Thyroid gland (tissue), 4 donors: ENCODE results near the gene CRELD1. TPM values are rescaled to one million over a fixed set of nuclear protein-coding genes. Genes with fewer than 3 reads are reported as not detected.

ENCODE experiments used
- DNase-seq, 2 donors: peaks; one replicate each; pipeline ENCODE4 v3.0.0-alpha.2; 2019
- H3K27ac ChIP-seq, 3 donors: fragments of 200-600 bp; sonication (generic); 1 replicate in 2 of 3; 2 replicates in 1 of 3; pipeline ENCODE4 v1.5.1; 2016 to 2019; ENCODE audit warnings: mild to moderate bottlenecking in 1 of 3, moderate library complexity in 1 of 3
- H3K27me3 ChIP-seq: fragments of 200-600 bp; sonication (generic); one replicate; pipeline ENCODE4 v1.5.1; 2019
- H3K36me3 ChIP-seq, 2 donors: fragments of 200-600 bp; sonication (generic); one replicate each; pipeline ENCODE4 v1.5.1; 2016 to 2019
- H3K4me1 ChIP-seq, 2 donors: fragments of 200-600 bp; sonication (generic); one replicate each; pipeline ENCODE4 v1.5.1; 2017 to 2019
- H3K4me3 ChIP-seq, 3 donors: fragments of 200-600 bp; sonication (generic); replicated peaks in 1 of 3; 1 replicate in 2 of 3; 2 replicates in 1 of 3; pipeline ENCODE4 v1.5.1; 2016; ENCODE audit warnings: mild to moderate bottlenecking in 1 of 3
- H3K9me3 ChIP-seq: fragments of 200-600 bp; sonication (generic); one replicate; pipeline ENCODE4 v1.5.1; 2017
- CTCF ChIP-seq, 6 experiments: fragments of 200-600 bp in 3 of 6; fragments of 450-650 bp in 3 of 6; sonication (generic) in 3 of 6; IDR thresholded peaks; one replicate each; pipeline ENCODE4 v1.5.1; 2016 to 2019; ENCODE audit warnings: antibody characterized with exemption in 6 of 6, mild to moderate bottlenecking in 2 of 6, inconsistent platforms in 1 of 6, moderate library complexity in 1 of 6
- POLR2A ChIP-seq, 2 donors: fragments of 450-650 bp; IDR thresholded peaks; one replicate each; pipeline ENCODE4 v1.6.1; 2017; ENCODE audit warnings: antibody characterized with exemption in 2 of 2, mild to moderate bottlenecking in 2 of 2, moderate library complexity in 1 of 2
- WGBS, 2 donors: methylation state at CpG; one replicate each; pipeline ENCODE4 v1.1.5; 2017; 5-methylcytosine and 5-hydroxymethylcytosine counted together
- intact Hi-C: fragments of 100-400 bp; cut with DNase I; formaldehyde crosslinking; loops from one replicate; pipeline ENCODE4 v1.15.1; 2023
- total RNA-seq, 4 donors: library from RNA; depleted of rRNA; stranded (reverse); fragments of >200 nt; gene quantifications; one replicate each; pipeline ENCODE4 v1.2.3, GENCODE V29; 2016

Gene CRELD1
- total RNA-seq, 4 donors from 2014 or later: 57.3 to 192 (median 96.7) TPM

DNA sequence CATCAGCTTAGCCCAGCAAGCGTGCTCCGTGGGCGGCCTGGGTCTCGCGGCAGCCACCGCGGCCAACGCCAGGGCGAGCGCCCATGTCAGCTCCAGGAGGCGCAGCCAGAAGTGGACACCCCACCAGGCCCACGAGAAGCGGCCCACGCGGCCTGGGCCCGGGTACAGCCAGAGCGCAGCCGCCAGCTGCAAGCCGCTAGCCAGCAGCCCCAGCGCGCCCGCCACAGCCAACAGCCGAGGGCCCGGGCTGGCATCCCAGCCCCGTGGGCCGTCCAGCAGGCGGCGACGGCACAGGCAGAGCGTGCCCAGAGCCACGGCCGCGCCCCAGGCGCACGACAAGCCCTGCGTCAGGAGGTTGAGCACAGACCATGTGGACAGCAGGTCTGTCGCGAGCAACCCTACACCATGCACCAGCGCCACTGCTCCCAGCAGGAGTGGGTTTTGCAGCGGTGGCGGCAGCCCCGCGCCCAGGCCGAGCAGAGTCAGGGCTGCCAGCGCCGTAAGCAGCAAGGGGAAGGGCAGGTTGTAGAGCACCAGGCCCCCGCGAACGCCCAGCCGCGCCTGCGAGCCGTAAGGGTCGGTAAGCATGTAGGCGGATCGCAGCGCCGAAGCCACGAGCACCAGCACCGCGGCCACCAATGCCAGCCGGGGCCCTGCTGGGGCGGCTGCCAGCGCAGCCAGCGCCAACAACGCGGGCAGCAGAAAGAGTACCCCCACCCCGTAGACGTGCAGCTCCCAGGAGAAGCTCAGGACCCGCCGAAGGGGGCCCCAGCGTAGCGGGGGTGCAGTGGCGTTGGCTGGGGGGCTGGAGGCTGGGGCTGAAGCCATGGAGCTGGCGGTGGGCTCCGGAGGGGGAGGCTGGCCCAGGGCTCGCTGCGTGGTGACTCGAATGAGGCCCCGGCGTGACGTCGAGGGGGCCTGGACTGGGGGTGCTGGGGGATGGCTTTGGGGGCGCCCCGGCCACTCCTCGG lies 13.7 kb downstream of the CRELD1 start:
- Histone ChIP-seq H3K9me3 (no peaks in the 10 kb centered on the region), H3K4me1 (peaks cover 17 to 23% of the 10 kb centered on the region in 2 donors), H3K4me3 (peak overlapping the region; percentile 36 to 71 (median 68)), H3K27ac (peak overlapping the region; percentile 59 to 90 (median 70)), H3K27me3 (no peaks in the 10 kb centered on the region), H3K36me3 (peaks cover 0 to 3% of the 10 kb centered on the region in 2 donors)
- DNase-seq: peak; percentile 86
- WGBS, 2 donors: 73% methylated on average over 12 of the region's 86 CpGs; no CpG with 5 or more reads in 1 of the 2 donors
- intact Hi-C loops: loop anchor here (10.0 kb wide), 1 partner anchor 77 kb away; the partner anchor contains the start of gene FANCD2
- TF ChIP-seq POLR2A (IDR thresholded peaks at IDR 0.05) (peak in 1 of 2 donors; percentile 32), CTCF (IDR thresholded peaks at IDR 0.05) (peak; percentile 20 to 77 (median 63))

GRCh38 chr3:9948586-9948985 lies 15.0 kb downstream of the CRELD1 start:
- TF ChIP-seq POLR2A (IDR thresholded peaks at IDR 0.05) (no peak), CTCF (IDR thresholded peaks at IDR 0.05) (no peak)
- H3K27ac ChIP-seq: no peak overlapping the region
- no peaks in the 10 kb centered on the region for H3K9me3 ChIP-seq
- DNase-seq: no peak
- H3K36me3 ChIP-seq: no peaks in the 10 kb centered on the region
- H3K4me1 ChIP-seq: peaks cover 17 to 23% of the 10 kb centered on the region in 2 donors
- H3K4me3 ChIP-seq: no peak overlapping the region
- intact Hi-C loops: loop anchor here (10.0 kb wide), 1 partner anchor 76 kb away; the partner anchor contains the start of gene FANCD2
- no peaks in the 10 kb centered on the region for H3K27me3 ChIP-seq
- WGBS, 2 donors: 73 to 98% methylated on average over 3 of the region's 3 CpGs

DNA sequence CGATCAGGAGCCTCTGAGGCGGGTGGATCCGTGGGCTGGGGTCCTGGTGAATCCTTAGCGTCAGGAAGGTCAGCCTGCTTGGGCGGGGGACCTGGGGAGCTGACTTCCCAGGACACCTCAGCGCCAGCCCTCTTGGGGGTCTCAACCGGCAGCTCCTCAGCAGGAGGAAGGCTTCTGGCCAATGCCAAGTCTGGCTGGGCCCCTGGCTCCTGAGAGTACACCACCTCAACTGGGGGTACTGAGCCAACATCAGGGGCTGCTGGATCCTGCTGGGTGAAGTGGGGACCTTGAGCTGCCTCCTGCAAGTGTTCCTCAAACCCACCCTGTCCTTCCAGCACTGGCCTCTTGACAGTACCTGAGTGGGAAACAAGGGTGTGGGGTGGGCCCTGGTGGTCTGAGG lies 15.5 kb downstream of the CRELD1 start:
- Histone ChIP-seq H3K36me3 (no peaks in the 10 kb centered on the region), H3K27me3 (no peaks in the 10 kb centered on the region), H3K4me1 (peaks cover 17 to 26% of the 10 kb centered on the region in 2 donors), H3K4me3 (no peak overlapping the region), H3K27ac (no peak overlapping the region), H3K9me3 (no peaks in the 10 kb centered on the region)
- 96 to 97% methylated on average over 5 to 7 of the region's 7 CpGs for WGBS, 2 donors
- DNase-seq: no peak
- TF ChIP-seq CTCF (IDR thresholded peaks at IDR 0.05) (no peak), POLR2A (IDR thresholded peaks at IDR 0.05) (no peak)
- intact Hi-C loops: loop anchor here (10.0 kb wide), 1 partner anchor 76 kb away; the partner anchor contains the start of gene FANCD2

DNA sequence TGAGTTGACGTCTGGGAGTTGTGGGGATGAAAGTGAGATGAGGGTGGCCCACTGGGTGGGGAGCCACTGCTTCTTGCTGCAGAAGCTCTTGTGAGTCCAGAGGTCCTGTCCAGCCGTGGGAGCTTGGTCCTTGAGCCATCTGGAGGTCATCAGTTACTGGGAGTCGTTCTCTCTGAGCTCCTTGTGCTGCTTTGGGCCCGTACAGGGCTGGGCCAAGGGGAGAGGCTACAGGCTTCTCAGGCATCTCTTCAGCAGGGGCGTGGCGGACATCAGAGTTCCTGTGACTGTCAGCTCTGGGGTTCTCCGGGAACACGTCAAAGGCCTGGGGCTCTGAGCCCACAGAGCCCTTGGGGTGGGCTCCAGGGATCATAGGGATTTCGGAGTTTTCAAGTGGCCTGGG lies 16.0 kb downstream of the CRELD1 start:
- no peaks in the 10 kb centered on the region for H3K36me3 ChIP-seq
- H3K4me3 ChIP-seq: no peak overlapping the region
- no peaks in the 10 kb centered on the region for H3K27me3 ChIP-seq
- H3K27ac ChIP-seq: no peak overlapping the region
- intact Hi-C loops: loop anchor here (10.0 kb wide), 1 partner anchor 75 kb away; the partner anchor contains the start of gene FANCD2
- 82 to 83% methylated on average over 9 of the region's 9 CpGs for WGBS, 2 donors
- no peak for DNase-seq
- peaks cover 17 to 31% of the 10 kb centered on the region in 2 donors for H3K4me1 ChIP-seq
- TF ChIP-seq CTCF (IDR thresholded peaks at IDR 0.05) (no peak), POLR2A (IDR thresholded peaks at IDR 0.05) (no peak)
- H3K9me3 ChIP-seq: no peaks in the 10 kb centered on the region

GRCh38 chr3:9951126-9951525 lies 17.5 kb downstream of the CRELD1 start:
- TF ChIP-seq CTCF (IDR thresholded peaks at IDR 0.05): no peak
- TF ChIP-seq POLR2A (IDR thresholded peaks at IDR 0.05): no peak
- Histone ChIP-seq H3K9me3 (no peaks in the 10 kb centered on the region), H3K4me1 (peaks cover 24 to 42% of the 10 kb centered on the region in 2 donors), H3K27ac (no peak overlapping the region), H3K27me3 (no peaks in the 10 kb centered on the region), H3K4me3 (no peak overlapping the region), H3K36me3 (no peaks in the 10 kb centered on the region)
- intact Hi-C loops: no loop called here
- WGBS, 2 donors: 41 to 57% methylated on average over 7 of the region's 7 CpGs
- no peak for DNase-seq
